ENCODE results near the gene AP5B1.
A peak's percentile ranks its signal among the peaks of the same experiment; 100 is the strongest.

The AP5B1 gene

GRCh38 chr11:65801153-65801987 is 20.6 kb upstream of the AP5B1 start:
- H3K27ac ChIP-seq, result no peak overlapping the region
- DNase-seq (ENCODE audit: low read depth, low spot score), result no peak

DNA sequence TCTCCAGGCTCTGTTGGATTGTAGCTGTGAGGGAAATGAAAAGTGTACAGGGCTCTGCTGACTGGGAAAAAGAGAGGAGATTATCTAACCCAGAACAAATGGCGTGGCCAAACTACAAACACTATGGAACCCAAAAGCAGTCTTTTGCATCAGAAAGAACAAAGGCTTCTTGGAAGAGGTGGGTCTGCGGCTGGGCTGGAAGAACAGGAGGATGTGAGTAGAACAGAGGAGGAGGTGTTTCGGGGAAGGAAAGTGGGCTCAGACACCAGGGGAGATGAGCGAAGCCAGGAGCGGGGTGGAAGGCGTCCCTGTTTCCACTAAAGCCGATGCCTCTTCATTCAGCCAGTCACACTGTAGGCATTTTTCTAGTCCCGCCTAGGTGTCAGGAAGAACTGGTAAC is 18.1 kb upstream of the AP5B1 start:
- DNase-seq (ENCODE audit: low read depth, low spot score), result no peak
- H3K27ac ChIP-seq, result no peak overlapping the region

DNA sequence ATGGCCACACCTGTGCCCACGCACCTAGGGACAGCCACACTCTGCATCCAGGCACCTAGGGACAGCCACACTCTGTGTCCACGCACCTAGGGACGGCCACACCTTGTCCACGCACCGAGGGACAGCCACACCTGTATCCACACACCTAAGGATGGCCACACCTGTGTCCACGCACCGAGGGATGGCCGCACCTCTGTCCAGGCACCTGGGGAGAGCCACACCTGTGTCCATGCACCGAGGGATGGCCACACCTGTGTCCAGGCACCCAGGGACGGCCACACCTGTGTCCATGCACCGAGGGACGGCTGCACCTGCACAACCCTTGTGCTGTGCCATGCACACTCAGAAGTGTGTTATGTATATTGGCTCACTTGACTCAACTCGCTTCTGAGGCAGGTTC is 16.9 kb upstream of the AP5B1 start:
- no peak overlapping the region for H3K27ac ChIP-seq
- no peak for DNase-seq (ENCODE audit: low read depth, low spot score)

DNA sequence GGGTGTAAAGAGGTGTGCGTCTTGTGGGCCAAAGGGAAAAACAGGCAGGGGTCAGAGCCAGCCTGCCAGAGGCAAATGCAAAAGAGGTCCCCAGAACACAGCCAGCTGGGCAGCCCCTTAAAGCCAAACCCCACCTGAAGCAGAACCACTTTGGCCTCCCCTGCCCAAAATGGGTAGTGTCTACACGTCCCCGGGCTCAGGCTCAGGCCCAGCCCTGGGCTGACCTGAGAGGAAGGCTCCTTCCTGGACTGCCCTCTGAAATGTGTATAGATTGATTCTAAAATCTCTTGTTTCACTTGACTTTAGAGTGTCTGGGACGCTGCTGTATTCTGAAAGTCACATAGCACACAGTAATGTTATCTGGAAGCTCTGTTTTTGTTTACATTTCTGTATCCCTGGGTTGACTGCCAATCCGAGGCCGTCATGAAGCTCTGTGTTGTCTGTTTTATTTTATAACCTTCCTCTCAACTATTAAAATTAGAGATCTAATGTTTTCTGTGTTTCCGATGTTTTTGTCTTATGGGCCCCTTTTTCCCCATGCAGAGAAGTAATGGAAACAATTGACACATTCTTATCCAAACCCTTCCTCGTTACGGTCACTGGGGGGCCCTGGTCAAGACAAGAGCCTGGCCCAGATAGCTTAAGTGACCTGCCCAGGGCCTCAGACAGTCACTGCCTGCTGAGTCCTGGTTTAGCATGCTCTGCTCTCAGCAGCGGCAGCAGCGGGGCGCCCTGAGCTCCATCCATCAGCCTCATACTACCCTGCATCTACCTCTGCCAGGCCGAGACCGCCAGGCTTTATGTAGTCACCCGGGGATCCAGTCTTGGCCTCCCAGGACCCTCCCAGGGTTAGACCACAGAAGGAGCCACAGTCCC is 16.2 kb upstream of the AP5B1 start:
- H3K27ac ChIP-seq, result no peak overlapping the region
- DNase-seq (ENCODE audit: low read depth, low spot score), result no peak

GRCh38 chr11:65794570-65795510 is 14.1 kb upstream of the AP5B1 start:
- DNase-seq (ENCODE audit: low read depth, low spot score), result no peak
- no peak overlapping the region for H3K27ac ChIP-seq

DNA sequence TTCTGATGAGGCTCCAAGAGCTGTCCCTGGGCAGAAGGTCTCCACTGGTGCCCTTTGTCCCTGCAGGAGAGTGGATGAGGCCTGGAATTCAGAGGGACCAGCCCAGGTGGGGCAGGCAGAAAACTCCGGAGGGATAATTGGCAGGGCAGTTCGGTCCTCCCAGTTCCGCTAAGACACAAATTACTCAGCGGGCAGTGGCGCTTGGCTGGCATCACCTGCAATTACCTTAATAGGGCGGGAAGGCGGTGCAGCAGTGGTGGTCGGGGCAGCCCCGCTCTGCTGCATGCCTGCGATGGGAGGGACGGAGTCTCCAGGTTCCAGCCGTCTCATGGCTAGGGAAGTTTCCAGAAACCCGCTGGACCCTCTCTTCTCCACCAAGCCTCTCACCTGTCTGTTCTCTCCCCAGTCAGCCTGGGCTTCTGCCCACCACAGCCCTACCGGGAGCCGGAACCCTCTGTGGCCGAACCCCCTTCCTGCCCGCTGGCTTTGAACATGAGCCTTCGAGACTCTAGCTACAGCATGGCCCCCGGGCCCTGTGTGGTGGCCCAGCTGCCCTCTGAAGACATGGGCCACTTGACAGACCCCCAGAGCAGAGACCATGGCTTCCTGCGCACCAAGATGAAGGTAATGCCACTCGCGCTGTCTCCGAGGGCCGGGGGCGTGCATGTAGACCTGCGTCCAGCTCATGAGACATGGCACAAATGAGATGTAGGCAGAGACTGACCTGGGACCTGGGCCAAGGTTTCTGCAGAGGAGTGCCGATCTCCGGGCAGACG is 13.0 kb upstream of the AP5B1 start:
- peak overlapping the region; percentile 77 for H3K27ac ChIP-seq
- DNase-seq (ENCODE audit: low read depth, low spot score), result no peak

- peak; percentile 81 for DNase-seq (ENCODE audit: low read depth, low spot score)
- peak overlapping the region; percentile 77 for H3K27ac ChIP-seq
Measured at GRCh38 chr11:65793144-65793581, 12.4 kb upstream of the AP5B1 start.

DNA sequence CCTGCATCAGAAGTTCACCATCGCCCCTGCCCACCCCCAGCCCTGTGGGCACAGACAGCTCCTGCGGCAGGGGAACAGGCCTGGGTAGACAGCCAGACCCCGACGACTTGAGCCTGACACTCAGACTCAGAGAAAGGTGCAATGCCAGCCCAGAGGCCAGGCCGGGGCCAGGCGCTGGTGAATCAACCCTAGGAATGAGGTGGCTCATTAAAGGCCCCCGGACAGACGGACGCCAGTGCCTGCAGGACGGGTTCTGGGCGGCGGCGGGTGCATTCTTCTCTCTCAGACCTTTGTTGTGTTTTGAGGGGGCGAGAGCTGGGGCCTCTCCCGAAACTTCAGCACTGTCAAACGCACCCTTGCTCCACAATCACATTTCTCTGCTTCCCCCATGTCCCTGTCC is 11.7 kb upstream of the AP5B1 start:
- no peak for DNase-seq (ENCODE audit: low read depth, low spot score)
- peak overlapping the region; percentile 77 for H3K27ac ChIP-seq

GRCh38 chr11:65791719-65792213 is 11.0 kb upstream of the AP5B1 start:
- DNase-seq (ENCODE audit: low read depth, low spot score), result no peak

GRCh38 chr11:65790902-65791650 is 10.3 kb upstream of the AP5B1 start:
- no peak for DNase-seq (ENCODE audit: low read depth, low spot score)
- H3K27ac ChIP-seq, result peak overlapping the region; percentile 77

More at GRCh38 chr11:65791719-65792213, 11.0 kb upstream of the AP5B1 start:
- H3K27ac ChIP-seq, result peak overlapping the region; percentile 77

GRCh38 chr11:65790104-65790901 is 9.5 kb upstream of the AP5B1 start:
- DNase-seq (ENCODE audit: low read depth, low spot score), result no peak
- peak overlapping the region; percentile 77 for H3K27ac ChIP-seq

- no peak overlapping the region for H3K27ac ChIP-seq
- no peak for DNase-seq (ENCODE audit: low read depth, low spot score)
Measured at GRCh38 chr11:65789230-65790103, 8.7 kb upstream of the AP5B1 start.

DNA sequence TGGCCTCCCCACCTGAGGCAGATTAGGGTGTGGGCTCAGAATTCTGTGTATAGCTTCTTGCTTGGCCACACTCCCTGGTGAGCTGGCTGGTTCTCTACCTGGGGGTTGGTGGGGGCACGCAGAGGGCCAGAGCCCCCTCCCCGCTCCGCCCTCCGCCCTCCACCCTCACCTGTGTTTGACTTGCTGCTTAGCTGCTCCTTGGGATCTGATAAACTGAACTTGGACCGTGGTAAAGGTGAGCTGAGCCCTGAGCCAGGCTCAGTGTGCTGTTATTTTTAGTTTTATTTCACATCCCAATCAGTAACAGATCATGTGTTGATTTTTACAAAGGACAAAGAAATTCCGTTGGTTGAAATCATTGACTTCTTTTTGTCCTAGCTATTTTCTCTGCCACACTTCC is 8.0 kb upstream of the AP5B1 start:
- H3K27ac ChIP-seq, result no peak overlapping the region
- DNase-seq (ENCODE audit: low read depth, low spot score), result no peak

DNA sequence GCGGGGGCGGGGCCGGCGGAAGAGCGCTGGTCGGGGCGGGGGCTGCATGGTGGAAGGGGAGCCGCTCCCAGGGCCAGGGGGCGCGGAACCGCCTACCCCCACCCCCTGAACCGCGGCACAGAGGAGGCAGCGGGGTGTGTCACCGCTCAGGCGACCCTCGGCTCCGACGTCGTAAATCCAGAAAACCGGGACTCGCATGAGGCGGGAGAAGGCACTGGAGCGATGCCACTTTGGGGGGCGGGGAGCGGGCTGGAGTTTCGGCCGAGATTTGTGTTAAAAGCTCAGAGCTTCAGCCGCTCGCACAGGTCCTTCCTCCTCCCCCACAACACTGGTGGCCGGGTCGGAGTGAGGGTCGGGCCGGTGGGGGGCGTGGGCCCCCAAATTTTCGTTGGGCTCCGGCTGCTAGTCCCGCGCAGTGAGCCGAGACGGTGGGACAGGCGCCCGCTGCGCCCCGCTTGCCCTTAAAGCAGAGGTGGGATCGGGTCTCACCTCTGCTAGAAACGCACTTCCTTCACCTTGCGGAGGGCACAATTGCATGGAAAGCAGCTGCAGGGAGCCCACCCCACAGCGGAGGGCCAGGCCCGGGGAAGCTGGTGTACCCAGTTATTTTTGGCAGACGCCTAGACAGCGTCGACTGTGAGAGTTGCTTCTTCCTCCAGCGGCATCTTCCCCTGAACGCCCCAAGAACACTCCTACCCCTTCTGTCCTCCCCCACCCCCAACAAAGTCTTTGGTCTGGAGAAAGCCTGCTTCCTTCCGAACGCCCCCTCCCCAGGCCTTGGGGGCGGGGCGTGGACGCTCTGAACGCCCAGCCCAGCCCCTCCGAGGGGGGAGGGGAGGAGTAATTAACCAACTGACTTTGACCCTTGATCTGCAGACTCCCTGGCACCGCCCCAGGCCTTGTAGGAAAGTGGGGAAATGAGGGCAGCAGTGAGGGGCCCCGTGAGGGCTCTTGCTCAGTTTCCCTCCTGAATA is 7.2 kb upstream of the AP5B1 start:
- peak overlapping the region; percentile 35 for H3K27ac ChIP-seq
- no peak for DNase-seq (ENCODE audit: low read depth, low spot score)

- H3K27ac ChIP-seq, result peak within 1 kb of the TSS; percentile 35
- no peak for DNase-seq (ENCODE audit: low read depth, low spot score)
Measured at GRCh38 chr11:65786786-65787636, 6.2 kb upstream of the AP5B1 start, which contains the start of gene OVOL1. Gene OVOL1 (plus strand): TSS chr11:65787063. CDS start chr11:65787374, 311 bp downstream.

Data from epithelial cell of prostate (primary cell).